Stimulated activated CD8-positive, alpha-beta memory T cell treated with anti-CD3 and anti-CD28 coated beads, Interleukin-4, amount 100 ng/mL, for 4 hours (primary cell): Measurements from ENCODE around the gene SH2D2A.

Source experiments
- DNase-seq, 2 donors: peaks; one replicate each; pipeline ENCODE4 v3.0.0-alpha.2; 2020; ENCODE audit warnings: low read depth in 2 of 2, low spot score in 1 of 2

SH2D2A gene

GRCh38 chr1:156816561-156817328 is at the start of gene SH2D2A:
TSS of gene SH2D2A (minus strand) at chr1:156816848. CDS start at chr1:156816708, 140 bp downstream.
- DNase-seq = peak; percentile 93 to 96

GRCh38 chr1:156865865-156866248 is 49.2 kb upstream of the SH2D2A start:
- DNase-seq = no peak

- DNase-seq = no peak
Measured at GRCh38 chr1:156865258-156865657, 48.6 kb upstream of the SH2D2A start.

- no peak for DNase-seq
Measured at GRCh38 chr1:156864796-156865195, 48.1 kb upstream of the SH2D2A start.

GRCh38 chr1:156863631-156864030 is 47.0 kb upstream of the SH2D2A start:
- DNase-seq = no peak

- no peak for DNase-seq
Measured at GRCh38 chr1:156862997-156863599, 46.5 kb upstream of the SH2D2A start.

- no peak for DNase-seq
Measured at GRCh38 chr1:156862584-156862983, 45.9 kb upstream of the SH2D2A start.

GRCh38 chr1:156860628-156861423 is 44.2 kb upstream of the SH2D2A start, which contains the start of gene NTRK1:
TSS of gene NTRK1 (plus strand) at chr1:156860865. CDS start at chr1:156860935, 70 bp downstream.
- no peak for DNase-seq

- no peak for DNase-seq
Measured at GRCh38 chr1:156860113-156860627, 43.5 kb upstream of the SH2D2A start.

GRCh38 chr1:156859523-156860112 is 43.0 kb upstream of the SH2D2A start:
- no peak for DNase-seq

- no peak for DNase-seq
Measured at GRCh38 chr1:156858959-156859522, 42.4 kb upstream of the SH2D2A start, which contains the start of gene INSRR. TSS of gene INSRR (minus strand) at chr1:156859117. CDS start at chr1:156858621, 496 bp downstream.

- no peak for DNase-seq
Measured at GRCh38 chr1:156858555-156858956, 41.9 kb upstream of the SH2D2A start.

- no peak for DNase-seq
Measured at GRCh38 chr1:156857532-156857931, 40.9 kb upstream of the SH2D2A start.

GRCh38 chr1:156856282-156856785 is 39.7 kb upstream of the SH2D2A start:
- no peak for DNase-seq

GRCh38 chr1:156854634-156855033 is 38.0 kb upstream of the SH2D2A start:
- DNase-seq = no peak

- DNase-seq = no peak
Measured at GRCh38 chr1:156853761-156854160, 37.1 kb upstream of the SH2D2A start.

- no peak for DNase-seq
Measured at GRCh38 chr1:156852418-156852874, 35.8 kb upstream of the SH2D2A start.

- DNase-seq = no peak
Measured at GRCh38 chr1:156851779-156852417, 35.2 kb upstream of the SH2D2A start.

- DNase-seq = no peak
Measured at GRCh38 chr1:156849151-156849496, 32.5 kb upstream of the SH2D2A start.
